Activated CD4-positive, alpha-beta T cell treated with anti-CD3 and anti-CD28 coated beads, Interleukin-2, amount 10 ng/mL, durations not matched to agents 7 days and 5 days (primary cell): ENCODE measurements around the gene P3H2. TPM values are rescaled to one million over a fixed set of nuclear protein-coding genes. Genes with fewer than 3 reads are reported as not detected.
"Not testable (repeated sequence)": the region's sequence is repeated elsewhere in the genome, so short reads cannot be mapped to it uniquely, and the experiment has no call there.

Experiments used
- CTCF ChIA-PET: fragments of 350-600 bp; sonication (Branson Sonifier 250); formaldehyde crosslinking; loops from one replicate; lab custom pipeline; 2021; ENCODE audit warnings: antibody characterized with exemption; lab: Charles Lee
- POLR2A ChIA-PET: fragments of 350-600 bp; sonication (Branson Sonifier 250); formaldehyde crosslinking; loops from one replicate; lab custom pipeline; 2021; ENCODE audit warnings: antibody characterized with exemption; lab: Charles Lee
- DNase-seq: peaks from one replicate; pipeline ENCODE4 v3.0.0-alpha.2; 2020
- H3K27ac Mint-ChIP-seq: one replicate; pipeline ENCODE4 v1.8.0; 2021; ENCODE audit warnings: mild to moderate bottlenecking, moderate library complexity, mixed read lengths
- H3K27me3 Mint-ChIP-seq: one replicate; pipeline ENCODE4 v1.8.0; 2021; ENCODE audit warnings: mixed read lengths
- H3K36me3 Mint-ChIP-seq: one replicate; pipeline ENCODE4 v1.8.0; 2021; ENCODE audit warnings: low read depth, mixed read lengths
- H3K4me1 Mint-ChIP-seq: one replicate; pipeline ENCODE4 v1.8.0; 2021; ENCODE audit warnings: mixed read lengths
- H3K4me3 Mint-ChIP-seq: one replicate; pipeline ENCODE4 v1.8.0; 2021; ENCODE audit warnings: mild to moderate bottlenecking, moderate library complexity, mixed read lengths
- H3K9me3 Mint-ChIP-seq: one replicate; pipeline ENCODE4 v1.8.0; 2021; ENCODE audit warnings: mixed read lengths
- total RNA-seq, 2 experiments: library from RNA; stranded (reverse); gene quantifications; one replicate each; pipeline ENCODE4 v1.2.3, GENCODE V29; 2021

The P3H2 gene
- total RNA-seq, 2 experiments from 2014 or later, result not detected

DNA sequence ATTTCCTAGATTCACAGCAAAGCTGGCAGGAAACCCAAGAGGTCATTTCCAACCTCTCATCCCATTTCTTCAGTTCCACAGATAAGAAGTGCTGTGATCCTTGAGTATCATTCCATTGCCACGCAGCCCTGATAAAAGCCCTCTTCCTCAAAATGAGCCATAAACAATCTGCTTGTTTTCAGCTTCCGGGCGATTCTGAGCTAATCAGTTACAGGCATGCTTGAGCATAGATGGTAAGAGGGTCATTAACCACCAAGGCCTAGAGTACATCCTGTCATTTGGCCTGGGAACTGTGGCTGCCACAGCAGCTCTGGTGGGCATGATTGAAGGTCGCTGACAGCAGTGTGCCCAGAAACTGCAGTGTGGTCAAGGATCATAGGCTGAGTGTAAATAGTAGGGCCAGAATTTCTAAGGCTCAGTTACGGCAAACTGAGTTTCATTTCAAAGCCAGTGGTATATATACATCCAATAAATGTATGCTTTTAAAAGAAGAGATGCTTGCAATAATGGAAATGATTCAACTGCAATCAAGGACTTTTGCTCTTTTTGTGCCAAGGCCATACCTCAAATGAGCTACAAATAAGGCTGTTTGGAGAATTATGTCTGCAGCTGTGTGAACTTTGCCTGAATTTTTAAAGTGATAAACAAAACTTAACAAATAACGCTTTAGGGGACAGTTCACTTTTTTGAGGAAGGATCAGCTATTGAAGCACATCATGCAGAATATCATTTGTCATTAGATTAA, 47.3 kb downstream of the P3H2 start:
- CTCF ChIA-PET, result interaction anchor here (1.7 kb wide), 1 partner anchor 19 kb away, joined by 5 read pairs; no protein-coding TSS in a partner anchor
- POLR2A ChIA-PET, result no interaction called here
- no peak overlapping the region for H3K4me3 Mint-ChIP-seq
- H3K27ac Mint-ChIP-seq, result no peak overlapping the region
- H3K36me3 Mint-ChIP-seq, result no peaks in the 10 kb centered on the region
- no peaks in the 10 kb centered on the region for H3K9me3 Mint-ChIP-seq
- peaks cover 8% of the 10 kb centered on the region for H3K27me3 Mint-ChIP-seq
- no peak for DNase-seq
- no peaks in the 10 kb centered on the region for H3K4me1 Mint-ChIP-seq

GRCh38 chr3:190072856-190073255, 47.8 kb downstream of the P3H2 start:
- Mint-ChIP-seq H3K4me3 (no peak overlapping the region), H3K27me3 (peaks cover 8% of the 10 kb centered on the region), H3K27ac (no peak overlapping the region), H3K9me3 (no peaks in the 10 kb centered on the region), H3K36me3 (no peaks in the 10 kb centered on the region), H3K4me1 (no peaks in the 10 kb centered on the region)
- ChIA-PET POLR2A (no interaction called here), CTCF (interaction anchor here (1.7 kb wide), 1 partner anchor 20 kb away, joined by 5 read pairs; no protein-coding TSS in a partner anchor)
- DNase-seq, result no peak

GRCh38 chr3:190071921-190072320, 48.8 kb downstream of the P3H2 start:
- H3K4me3 Mint-ChIP-seq, DNase-seq, H3K36me3 Mint-ChIP-seq, H3K27me3 Mint-ChIP-seq, H3K4me1 Mint-ChIP-seq, POLR2A ChIA-PET, H3K27ac Mint-ChIP-seq, CTCF ChIA-PET, H3K9me3 Mint-ChIP-seq: not testable (repeated sequence)

DNA sequence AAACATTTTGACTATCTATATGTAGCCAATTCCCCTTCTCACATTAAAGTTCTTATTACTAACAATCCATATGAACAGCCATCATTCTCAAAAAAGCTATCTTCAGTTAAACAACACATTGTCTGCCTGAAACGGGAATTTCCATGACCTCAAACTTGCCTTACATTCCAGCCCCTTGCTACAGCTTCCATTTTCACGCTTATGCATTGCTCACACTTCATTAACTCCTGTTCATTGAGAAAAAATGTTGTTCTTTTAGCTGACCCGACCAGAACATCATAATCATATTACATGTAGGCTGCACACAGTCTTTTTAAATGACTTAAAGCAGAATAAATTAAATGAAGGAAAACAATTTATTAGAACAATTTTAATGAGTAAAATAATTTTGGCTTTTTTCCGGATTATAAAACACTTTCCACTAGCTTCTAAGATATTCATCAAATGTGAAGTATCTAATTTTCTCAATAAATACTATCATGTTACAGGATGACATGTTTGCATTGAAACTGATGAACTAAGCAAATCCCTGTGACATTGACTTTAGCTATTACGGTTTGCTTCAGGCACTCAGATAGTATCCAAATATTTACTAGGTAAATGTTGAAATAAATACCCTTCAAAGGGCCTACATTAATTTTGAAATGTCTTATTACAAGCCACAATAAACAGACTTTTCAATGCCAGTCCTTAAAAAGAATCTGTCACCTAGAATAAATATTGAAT, 49.9 kb downstream of the P3H2 start:
- ChIA-PET CTCF (no interaction called here), POLR2A (no interaction called here)
- no peaks in the 10 kb centered on the region for H3K36me3 Mint-ChIP-seq
- no peaks in the 10 kb centered on the region for H3K4me1 Mint-ChIP-seq
- no peaks in the 10 kb centered on the region for H3K9me3 Mint-ChIP-seq
- peaks cover 2% of the 10 kb centered on the region for H3K27me3 Mint-ChIP-seq
- H3K4me3 Mint-ChIP-seq, result no peak overlapping the region
- no peak overlapping the region for H3K27ac Mint-ChIP-seq
- DNase-seq, result no peak

DNA sequence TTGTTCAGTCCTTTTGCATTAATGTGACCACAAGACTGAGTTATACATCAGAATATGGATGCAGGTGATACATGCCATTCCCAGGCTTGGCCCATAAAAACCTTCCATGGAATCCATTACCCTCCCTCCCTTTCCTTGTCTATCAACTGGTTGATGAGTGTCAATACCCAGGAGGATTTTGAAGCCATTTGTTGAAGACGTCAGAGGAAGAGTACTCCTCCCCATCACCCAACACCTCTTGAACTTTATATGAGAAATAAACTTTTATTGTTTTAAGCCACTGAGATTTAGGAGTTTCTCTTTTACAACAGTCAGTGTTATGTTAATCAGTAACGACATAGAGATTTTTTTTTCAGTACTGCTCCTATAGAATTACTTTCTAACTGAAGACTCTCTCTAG, 55.5 kb downstream of the P3H2 start:
- Mint-ChIP-seq H3K4me3 (no peak overlapping the region), H3K4me1 (no peaks in the 10 kb centered on the region), H3K27ac (no peak overlapping the region), H3K27me3 (peaks cover 4% of the 10 kb centered on the region), H3K9me3 (no peaks in the 10 kb centered on the region), H3K36me3 (no peaks in the 10 kb centered on the region)
- POLR2A ChIA-PET, result no interaction called here
- CTCF ChIA-PET, result no interaction called here
- DNase-seq, result no peak

DNA sequence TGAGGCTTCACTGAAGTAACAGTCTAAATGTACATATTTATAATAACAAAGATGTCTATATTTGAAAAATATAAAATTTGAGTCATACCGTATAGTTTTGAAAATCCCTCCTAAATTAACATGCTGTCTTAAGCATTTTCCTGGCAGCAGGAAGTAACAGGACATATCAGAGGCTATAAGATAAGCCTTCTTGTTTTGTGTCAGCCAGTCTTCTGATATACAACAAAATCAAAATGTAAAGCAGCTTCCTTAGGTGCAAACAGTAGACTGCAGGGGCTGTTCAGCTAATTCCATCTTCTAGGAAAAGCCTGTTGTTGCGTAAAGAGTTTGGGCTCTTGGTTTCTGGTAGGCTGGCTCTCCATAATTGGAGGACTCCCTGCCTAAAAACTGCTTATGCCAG, 56.0 kb downstream of the P3H2 start:
- Mint-ChIP-seq H3K27me3 (peaks cover 4% of the 10 kb centered on the region), H3K27ac (no peak overlapping the region), H3K9me3 (no peaks in the 10 kb centered on the region), H3K4me1 (no peaks in the 10 kb centered on the region), H3K36me3 (no peaks in the 10 kb centered on the region), H3K4me3 (no peak overlapping the region)
- no peak for DNase-seq
- CTCF ChIA-PET, result no interaction called here
- POLR2A ChIA-PET, result no interaction called here

DNA sequence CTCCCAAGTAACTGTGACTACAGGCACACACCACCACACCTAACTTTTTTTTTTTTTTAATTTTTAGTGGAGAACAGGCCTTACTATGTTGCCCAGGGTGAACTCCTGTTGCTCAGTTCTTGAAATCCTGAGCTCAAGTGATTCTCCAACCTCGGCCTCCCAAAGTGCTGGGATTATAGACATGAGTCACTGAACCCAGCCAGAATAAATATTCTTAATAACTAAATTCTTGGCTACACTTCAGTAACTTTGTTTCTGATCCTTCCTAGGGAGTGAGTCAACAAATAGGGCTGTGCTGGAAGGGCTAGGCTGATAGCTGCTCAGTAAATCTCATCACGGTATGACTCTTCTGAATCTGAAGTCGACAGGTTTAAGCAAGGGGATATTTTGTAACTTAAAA, 56.6 kb downstream of the P3H2 start:
- Mint-ChIP-seq H3K27me3 (peaks cover 4% of the 10 kb centered on the region), H3K36me3 (no peaks in the 10 kb centered on the region), H3K4me1 (no peaks in the 10 kb centered on the region), H3K4me3 (no peak overlapping the region), H3K9me3 (no peaks in the 10 kb centered on the region), H3K27ac (no peak overlapping the region)
- DNase-seq, result no peak
- POLR2A ChIA-PET, result interaction anchor here (0.5 kb wide), 1 partner anchor 15 kb away, joined by 4 read pairs; no protein-coding TSS in a partner anchor
- CTCF ChIA-PET, result no interaction called here

GRCh38 chr3:190063490-190063889, 57.2 kb downstream of the P3H2 start:
- ChIA-PET POLR2A (no interaction called here), CTCF (no interaction called here)
- no peak overlapping the region for H3K27ac Mint-ChIP-seq
- H3K36me3 Mint-ChIP-seq, result no peaks in the 10 kb centered on the region
- H3K4me3 Mint-ChIP-seq, result no peak overlapping the region
- H3K9me3 Mint-ChIP-seq, result no peaks in the 10 kb centered on the region
- H3K27me3 Mint-ChIP-seq, result peaks cover 4% of the 10 kb centered on the region
- no peak for DNase-seq
- no peaks in the 10 kb centered on the region for H3K4me1 Mint-ChIP-seq

- H3K9me3 Mint-ChIP-seq, result no peaks in the 10 kb centered on the region
- H3K27me3 Mint-ChIP-seq, result peaks cover 6% of the 10 kb centered on the region
- no peaks in the 10 kb centered on the region for H3K4me1 Mint-ChIP-seq
- no peak overlapping the region for H3K4me3 Mint-ChIP-seq
- no peaks in the 10 kb centered on the region for H3K36me3 Mint-ChIP-seq
- no peak for DNase-seq
- H3K27ac Mint-ChIP-seq, result no peak overlapping the region
- CTCF ChIA-PET, result no interaction called here
- POLR2A ChIA-PET, result no interaction called here
Measured at GRCh38 chr3:190060192-190060775, 60.4 kb downstream of the P3H2 start.

DNA sequence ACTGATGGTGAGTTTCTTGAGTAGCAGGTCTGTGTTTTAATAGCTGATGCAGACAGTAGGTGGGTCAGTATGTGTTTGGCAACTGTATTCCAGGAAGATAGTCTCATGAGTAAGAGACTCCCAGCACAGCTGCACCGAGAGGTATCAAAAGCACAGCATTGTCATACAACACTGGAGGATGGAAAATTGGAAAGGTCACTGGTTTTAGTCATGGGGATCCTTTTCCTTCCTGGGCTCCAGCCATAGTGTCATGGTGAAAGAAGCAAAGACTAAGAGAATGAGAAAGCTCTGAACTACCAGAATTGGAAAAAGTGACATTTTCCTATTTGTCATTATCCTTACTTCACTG, 61.5 kb downstream of the P3H2 start:
- H3K9me3 Mint-ChIP-seq, result no peaks in the 10 kb centered on the region
- CTCF ChIA-PET, result no interaction called here
- POLR2A ChIA-PET, result no interaction called here
- no peaks in the 10 kb centered on the region for H3K4me1 Mint-ChIP-seq
- no peak overlapping the region for H3K4me3 Mint-ChIP-seq
- no peaks in the 10 kb centered on the region for H3K36me3 Mint-ChIP-seq
- DNase-seq, result no peak
- peaks cover 6% of the 10 kb centered on the region for H3K27me3 Mint-ChIP-seq
- H3K27ac Mint-ChIP-seq, result no peak overlapping the region

- no peaks in the 10 kb centered on the region for H3K9me3 Mint-ChIP-seq
- POLR2A ChIA-PET, result no interaction called here
- no peaks in the 10 kb centered on the region for H3K36me3 Mint-ChIP-seq
- no peak overlapping the region for H3K4me3 Mint-ChIP-seq
- no peak for DNase-seq
- CTCF ChIA-PET, result interaction anchor here (0.9 kb wide), 1 partner anchor 46 kb away, joined by 3 read pairs; no protein-coding TSS in a partner anchor
- no peaks in the 10 kb centered on the region for H3K4me1 Mint-ChIP-seq
- H3K27ac Mint-ChIP-seq, result no peak overlapping the region
- peaks cover 6% of the 10 kb centered on the region for H3K27me3 Mint-ChIP-seq
Measured at GRCh38 chr3:190058521-190059241, 62.0 kb downstream of the P3H2 start.

- Mint-ChIP-seq H3K9me3 (no peaks in the 10 kb centered on the region), H3K27me3 (peaks cover 2% of the 10 kb centered on the region), H3K36me3 (no peaks in the 10 kb centered on the region), H3K4me1 (no peaks in the 10 kb centered on the region), H3K27ac (no peak overlapping the region), H3K4me3 (no peak overlapping the region)
- DNase-seq, result no peak
- CTCF ChIA-PET, result no interaction called here
- POLR2A ChIA-PET, result no interaction called here
Measured at GRCh38 chr3:190056742-190057141, 64.0 kb downstream of the P3H2 start.

DNA sequence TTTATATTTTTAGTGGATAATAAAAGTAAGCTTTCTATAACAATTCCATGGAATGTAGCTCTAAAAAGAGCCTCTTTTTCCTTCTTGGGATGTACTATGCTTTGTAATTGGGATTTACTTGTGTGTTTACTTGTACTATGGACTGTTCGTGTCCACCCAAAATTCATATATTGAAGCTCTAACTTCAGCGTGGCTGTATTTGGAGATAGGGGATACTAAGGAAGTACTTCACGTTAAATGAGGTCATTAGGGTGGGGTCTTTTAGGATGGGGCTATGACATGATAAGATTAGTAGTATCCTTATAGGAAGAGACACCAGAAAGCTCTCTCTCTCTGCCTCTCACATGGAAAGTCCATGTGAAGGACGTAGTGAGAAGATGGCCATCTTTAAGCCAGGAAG, 64.9 kb downstream of the P3H2 start:
- no peaks in the 10 kb centered on the region for H3K4me1 Mint-ChIP-seq
- H3K36me3 Mint-ChIP-seq, result no peaks in the 10 kb centered on the region
- H3K9me3 Mint-ChIP-seq, result no peaks in the 10 kb centered on the region
- H3K4me3 Mint-ChIP-seq, result no peak overlapping the region
- peaks cover 4% of the 10 kb centered on the region for H3K27me3 Mint-ChIP-seq
- H3K27ac Mint-ChIP-seq, result no peak overlapping the region
- CTCF ChIA-PET, result no interaction called here
- POLR2A ChIA-PET, result no interaction called here
- DNase-seq, result no peak
